Memory B cell (primary cell): ENCODE data around the gene LYRM9.

ENCODE experiments used
- ATAC-seq: fragments of 150-1000 bp; cut with Tn5 transposase; 2 replicates; pipeline ENCODE4 v1.10.0; 2021; ENCODE audit warnings: low read depth, mild to moderate bottlenecking, moderate library complexity
- DNase-seq, 2 donors: peaks; one replicate each; pipeline ENCODE4 v3.0.0; 2022; ENCODE audit warnings: low spot score in 2 of 2
- H3K27ac Mint-ChIP-seq: one replicate; pipeline ENCODE4 v1.8.0; 2022; ENCODE audit warnings: mild to moderate bottlenecking, moderate library complexity, mixed read lengths
- H3K27me3 Mint-ChIP-seq: one replicate; pipeline ENCODE4 v1.8.0; 2022; ENCODE audit warnings: mixed read lengths
- H3K36me3 Mint-ChIP-seq: one replicate; pipeline ENCODE4 v1.8.0; 2022; ENCODE audit warnings: mild to moderate bottlenecking, mixed read lengths
- H3K4me1 Mint-ChIP-seq: one replicate; pipeline ENCODE4 v1.8.0; 2022; ENCODE audit warnings: mixed read lengths
- H3K4me3 Mint-ChIP-seq: one replicate; pipeline ENCODE4 v1.8.0; 2022; ENCODE audit warnings: mild to moderate bottlenecking, moderate library complexity, mixed read lengths
- H3K9me3 Mint-ChIP-seq: one replicate; pipeline ENCODE4 v1.8.0; 2022; ENCODE audit warnings: mixed read lengths

LYRM9 gene

DNA sequence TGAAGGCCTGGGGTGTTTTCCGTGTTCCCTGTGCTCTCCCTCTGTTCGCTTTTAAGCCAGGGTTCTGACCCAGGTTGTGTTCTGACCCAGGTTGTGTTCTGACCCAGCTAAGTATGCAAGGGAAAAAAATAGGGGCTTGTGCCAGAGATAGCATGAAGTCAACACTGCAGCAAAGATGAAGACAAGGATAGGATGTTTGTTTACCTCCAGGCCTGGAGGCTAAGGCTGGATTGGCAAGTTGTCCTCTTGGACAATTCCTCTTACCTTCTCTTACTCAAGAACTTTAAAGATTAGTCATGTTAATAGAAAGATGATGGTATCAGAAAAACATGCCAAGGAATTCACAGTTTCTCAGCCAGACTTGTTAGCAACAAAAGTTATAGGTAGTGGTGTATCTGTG is 19.4 kb downstream of the LYRM9 start:
- Mint-ChIP-seq H3K4me1 (no peaks in the 10 kb centered on the region), H3K27me3 (no peaks in the 10 kb centered on the region), H3K9me3 (peaks cover 3% of the 10 kb centered on the region), H3K27ac (no peak overlapping the region), H3K4me3 (no peak overlapping the region), H3K36me3 (peaks cover 10% of the 10 kb centered on the region)
- DNase-seq, result no peak
- no peak for ATAC-seq

DNA sequence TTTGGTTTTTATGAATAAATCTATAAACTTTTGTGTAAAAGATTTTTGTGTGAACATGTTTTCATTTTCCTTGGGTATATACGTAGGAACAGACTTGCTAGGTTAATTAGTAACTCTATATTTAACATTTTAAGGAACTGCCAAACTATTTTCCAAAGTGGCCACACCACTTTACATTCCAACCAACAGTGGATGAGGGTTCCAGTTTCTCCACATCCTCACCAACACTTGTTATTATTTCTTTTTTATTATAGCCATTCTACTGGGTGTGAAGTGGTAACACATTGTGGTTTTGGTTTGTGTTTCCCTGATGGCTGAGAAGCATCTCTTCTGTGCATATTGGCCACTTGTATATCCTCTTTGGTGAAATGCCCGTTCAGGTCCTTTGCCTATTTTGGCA is 20.0 kb downstream of the LYRM9 start:
- ATAC-seq, result no peak
- Mint-ChIP-seq H3K9me3 (peaks cover 3% of the 10 kb centered on the region), H3K4me3 (no peak overlapping the region), H3K4me1 (no peaks in the 10 kb centered on the region), H3K27me3 (no peaks in the 10 kb centered on the region), H3K27ac (no peak overlapping the region), H3K36me3 (peaks cover 10% of the 10 kb centered on the region)
- DNase-seq, result no peak

DNA sequence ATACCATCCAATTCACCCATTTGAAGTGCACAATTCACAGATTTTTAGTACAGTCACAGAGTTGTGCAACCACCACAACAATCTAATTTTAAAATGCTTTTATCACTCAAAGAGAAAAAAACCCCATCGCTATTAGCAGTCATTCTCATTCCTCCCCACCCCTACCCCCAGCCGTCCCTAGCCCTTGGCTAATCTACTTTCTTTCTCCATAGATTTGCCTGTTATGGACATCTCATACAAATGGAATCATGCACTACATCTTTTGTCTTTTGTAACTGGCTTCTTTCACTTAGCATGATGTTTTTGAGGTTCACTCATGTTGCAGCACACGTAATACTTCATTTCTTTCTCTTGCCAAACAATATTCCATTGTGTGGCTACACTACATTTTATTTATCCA is 20.4 kb downstream of the LYRM9 start:
- DNase-seq, result no peak
- no peaks in the 10 kb centered on the region for H3K4me1 Mint-ChIP-seq

DNA sequence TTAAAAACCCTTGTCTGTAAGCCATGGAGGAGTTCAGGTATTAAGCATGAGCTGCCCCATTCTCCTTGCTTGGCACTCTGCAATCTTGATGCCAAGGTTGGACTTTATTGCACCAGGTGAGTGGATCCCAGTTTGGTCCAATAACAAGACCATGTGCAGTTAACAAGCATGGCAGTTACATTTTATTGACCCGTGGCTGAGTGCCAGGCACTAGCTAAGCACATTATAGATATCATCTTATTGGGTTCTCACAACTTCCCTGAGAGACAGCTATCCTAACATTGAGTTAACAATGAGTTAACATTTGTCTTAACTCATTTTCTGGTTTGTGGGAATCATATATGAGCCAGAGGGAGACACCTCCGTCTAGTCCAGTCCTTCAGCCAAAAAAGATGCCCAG is 21.8 kb downstream of the LYRM9 start:
- ATAC-seq, result no peak

More for the DNA sequence above, 20.4 kb downstream of the LYRM9 start:
- H3K4me3 Mint-ChIP-seq, result no peak overlapping the region
- H3K27ac Mint-ChIP-seq, result no peak overlapping the region
- peaks cover 3% of the 10 kb centered on the region for H3K9me3 Mint-ChIP-seq
- H3K36me3 Mint-ChIP-seq, result peaks cover 10% of the 10 kb centered on the region
- no peak for ATAC-seq
- no peaks in the 10 kb centered on the region for H3K27me3 Mint-ChIP-seq

DNA sequence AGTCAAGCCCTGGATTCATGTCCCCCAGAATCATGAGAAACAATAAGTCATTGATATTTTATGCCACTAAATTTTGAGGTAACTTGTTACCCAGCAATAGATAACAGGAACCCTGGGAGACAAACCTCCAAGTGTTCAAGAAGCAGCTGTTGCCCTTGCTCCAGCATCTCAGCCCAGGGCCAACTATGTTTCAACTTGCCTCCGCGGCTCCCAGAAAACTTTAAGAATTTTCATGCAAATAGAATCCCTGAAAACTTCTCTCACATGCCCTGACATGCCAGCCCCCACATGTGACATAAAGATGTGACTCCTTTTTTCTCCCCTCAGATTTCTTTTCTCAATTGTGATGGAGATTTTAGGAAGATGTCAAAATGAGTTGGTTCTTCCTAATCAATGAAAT is 22.8 kb downstream of the LYRM9 start:
- peaks cover 2% of the 10 kb centered on the region for H3K27me3 Mint-ChIP-seq
- no peak for DNase-seq
- H3K4me3 Mint-ChIP-seq, result no peak overlapping the region
- peaks cover 12% of the 10 kb centered on the region for H3K36me3 Mint-ChIP-seq
- no peaks in the 10 kb centered on the region for H3K4me1 Mint-ChIP-seq
- H3K9me3 Mint-ChIP-seq, result peaks cover 3% of the 10 kb centered on the region
- H3K27ac Mint-ChIP-seq, result no peak overlapping the region
- no peak for ATAC-seq

More for the DNA sequence above, 21.8 kb downstream of the LYRM9 start:
- H3K4me1 Mint-ChIP-seq, result no peaks in the 10 kb centered on the region
- no peak overlapping the region for H3K4me3 Mint-ChIP-seq
- H3K27ac Mint-ChIP-seq, result no peak overlapping the region
- no peak for DNase-seq
- H3K9me3 Mint-ChIP-seq, result peaks cover 3% of the 10 kb centered on the region
- H3K36me3 Mint-ChIP-seq, result peaks cover 12% of the 10 kb centered on the region
- peaks cover 1% of the 10 kb centered on the region for H3K27me3 Mint-ChIP-seq

DNA sequence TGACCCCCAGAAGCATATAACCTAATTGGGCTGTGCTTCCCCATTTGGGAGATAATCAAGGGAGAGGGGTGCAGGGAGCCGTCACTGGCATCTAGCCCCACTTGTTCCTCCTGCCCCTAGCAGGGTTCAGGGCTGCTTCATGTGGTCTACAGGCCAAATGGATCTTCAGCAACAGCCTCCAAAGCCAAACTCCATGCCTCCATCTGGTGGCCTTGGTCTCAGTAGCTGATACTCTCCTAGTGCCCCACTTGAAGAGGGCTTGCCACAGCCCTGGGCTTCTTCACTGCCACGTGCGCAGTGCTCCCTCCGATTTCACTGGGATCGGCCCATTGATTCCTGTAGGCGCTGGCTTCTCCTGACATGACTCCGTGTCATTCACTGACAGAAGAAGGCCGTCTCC is 24.6 kb downstream of the LYRM9 start:
- DNase-seq, result no peak
- Mint-ChIP-seq H3K9me3 (peaks cover 2% of the 10 kb centered on the region), H3K4me3 (no peak overlapping the region), H3K27ac (no peak overlapping the region), H3K4me1 (no peaks in the 10 kb centered on the region), H3K36me3 (peaks cover 5% of the 10 kb centered on the region), H3K27me3 (peaks cover 2% of the 10 kb centered on the region)
- ATAC-seq, result no peak

DNA sequence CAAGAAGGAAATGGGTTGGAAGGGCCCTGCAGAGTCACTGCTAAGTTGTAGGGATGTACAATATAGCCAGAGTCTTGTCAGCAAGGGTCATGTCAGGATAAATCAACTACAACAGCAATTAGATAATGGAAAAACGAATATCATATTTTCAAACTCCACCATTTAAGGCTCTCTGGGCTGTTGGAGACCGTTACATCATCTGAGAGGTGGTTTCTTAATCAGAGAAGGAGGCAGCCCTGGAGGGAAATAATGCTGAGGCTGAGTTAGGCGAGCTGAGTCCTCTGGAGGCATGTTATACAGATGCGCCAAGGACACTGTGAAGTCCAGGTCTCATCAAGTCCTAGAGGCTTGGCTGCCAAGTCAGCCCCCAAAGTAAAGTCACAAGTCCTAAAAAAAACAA is 30.3 kb downstream of the LYRM9 start:
- DNase-seq (no peak), ATAC-seq (no peak)
- no peaks in the 10 kb centered on the region for H3K4me1 Mint-ChIP-seq
- peaks cover 10% of the 10 kb centered on the region for H3K27me3 Mint-ChIP-seq
- H3K36me3 Mint-ChIP-seq, result peaks cover 6% of the 10 kb centered on the region
- H3K4me3 Mint-ChIP-seq, result no peak overlapping the region
- no peaks in the 10 kb centered on the region for H3K9me3 Mint-ChIP-seq
- no peak overlapping the region for H3K27ac Mint-ChIP-seq

DNA sequence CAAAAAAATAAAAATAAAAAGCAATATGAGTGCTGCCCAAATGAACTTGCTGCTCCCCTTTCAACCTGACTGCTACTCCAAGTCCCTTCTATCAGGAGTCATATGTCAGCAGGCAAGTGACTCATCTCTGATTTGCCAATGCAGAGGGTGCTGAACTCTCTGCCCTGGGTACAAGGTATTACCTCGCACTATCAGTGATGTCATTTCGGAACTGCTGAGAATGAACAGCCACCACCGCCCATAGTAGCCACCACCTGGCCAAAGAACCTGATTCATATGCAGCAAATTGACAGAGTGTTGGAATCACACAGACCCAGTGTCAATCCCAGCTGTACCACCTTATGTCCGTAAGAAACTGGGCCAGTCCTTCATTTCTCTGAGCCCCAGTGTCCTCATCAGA is 31.2 kb downstream of the LYRM9 start:
- Mint-ChIP-seq H3K27me3 (peaks cover 10% of the 10 kb centered on the region), H3K4me1 (no peaks in the 10 kb centered on the region), H3K27ac (no peak overlapping the region), H3K4me3 (no peak overlapping the region), H3K9me3 (no peaks in the 10 kb centered on the region), H3K36me3 (peaks cover 6% of the 10 kb centered on the region)
- ATAC-seq (no peak), DNase-seq (no peak)

DNA sequence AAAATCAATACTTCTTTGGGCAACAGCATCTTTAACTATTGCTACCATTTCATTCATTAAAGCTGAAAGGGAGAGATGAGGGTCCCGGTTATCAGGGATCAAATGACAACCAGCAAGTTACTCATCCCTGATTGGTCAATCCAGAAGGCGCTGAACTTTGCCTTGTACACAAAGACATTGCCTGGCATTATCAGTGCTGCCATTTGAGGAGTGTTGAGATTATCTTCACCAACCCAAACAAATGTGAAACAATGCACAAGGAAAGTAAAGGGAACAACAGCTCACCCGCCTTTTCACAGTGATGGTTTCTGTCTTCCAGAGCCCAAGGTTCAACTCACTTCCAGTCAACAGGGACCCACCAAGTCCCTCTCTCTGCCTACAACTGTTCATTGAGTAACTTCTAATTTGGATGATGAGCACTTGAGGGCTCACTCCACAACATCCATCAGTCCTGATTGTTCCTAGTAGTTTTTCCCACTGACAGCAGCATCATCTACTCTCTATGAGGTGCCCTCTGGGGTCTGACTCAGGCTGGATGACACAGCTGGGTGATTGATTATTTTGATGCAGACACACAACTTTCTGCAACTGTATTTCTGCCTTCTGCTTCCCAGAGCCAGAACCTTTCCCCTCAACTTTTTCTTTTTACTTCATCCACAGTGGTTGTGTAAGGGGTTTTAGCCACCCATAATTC is 32.0 kb downstream of the LYRM9 start:
- Mint-ChIP-seq H3K4me3 (no peak overlapping the region), H3K36me3 (peaks cover 4% of the 10 kb centered on the region), H3K9me3 (no peaks in the 10 kb centered on the region), H3K4me1 (no peaks in the 10 kb centered on the region), H3K27ac (no peak overlapping the region), H3K27me3 (peaks cover 8% of the 10 kb centered on the region)
- DNase-seq, result no peak
- ATAC-seq, result no peak

DNA sequence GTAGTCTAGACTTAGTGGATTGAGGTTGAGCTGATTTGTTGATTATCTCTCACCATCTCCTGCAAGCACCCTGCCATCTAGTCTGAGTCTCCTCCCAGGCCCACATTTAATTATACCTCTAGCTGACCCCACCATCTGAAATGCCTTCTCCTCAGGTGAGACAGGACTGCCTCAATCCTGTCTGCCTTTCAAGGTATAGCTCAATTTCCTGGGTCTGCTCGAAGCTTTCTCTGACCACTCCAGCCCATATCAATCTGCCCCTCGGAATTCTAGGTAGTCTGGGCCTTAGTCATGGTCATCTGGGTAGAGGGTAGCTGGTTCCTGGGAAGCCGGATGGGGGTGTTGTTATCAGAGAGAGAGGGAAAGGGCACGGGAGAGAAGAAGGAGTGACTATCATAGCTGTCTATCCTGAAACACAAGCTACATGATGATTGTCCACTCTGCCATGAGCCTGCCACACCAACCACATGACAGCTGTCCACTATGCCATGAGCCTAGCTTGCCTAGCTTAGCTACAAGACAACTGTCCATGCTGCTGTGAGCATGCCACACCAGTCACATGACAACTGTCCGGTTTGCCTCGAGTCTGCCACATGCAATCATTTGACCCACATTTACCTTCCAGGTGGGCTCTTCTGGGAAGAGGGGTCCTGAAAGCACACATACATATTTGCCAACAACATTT is 34.4 kb downstream of the LYRM9 start:
- Mint-ChIP-seq H3K4me1 (no peaks in the 10 kb centered on the region), H3K27me3 (peaks cover 19% of the 10 kb centered on the region), H3K9me3 (peaks cover 4% of the 10 kb centered on the region), H3K36me3 (peaks cover 11% of the 10 kb centered on the region), H3K4me3 (no peak overlapping the region), H3K27ac (no peak overlapping the region)
- no peak for DNase-seq
- no peak for ATAC-seq

DNA sequence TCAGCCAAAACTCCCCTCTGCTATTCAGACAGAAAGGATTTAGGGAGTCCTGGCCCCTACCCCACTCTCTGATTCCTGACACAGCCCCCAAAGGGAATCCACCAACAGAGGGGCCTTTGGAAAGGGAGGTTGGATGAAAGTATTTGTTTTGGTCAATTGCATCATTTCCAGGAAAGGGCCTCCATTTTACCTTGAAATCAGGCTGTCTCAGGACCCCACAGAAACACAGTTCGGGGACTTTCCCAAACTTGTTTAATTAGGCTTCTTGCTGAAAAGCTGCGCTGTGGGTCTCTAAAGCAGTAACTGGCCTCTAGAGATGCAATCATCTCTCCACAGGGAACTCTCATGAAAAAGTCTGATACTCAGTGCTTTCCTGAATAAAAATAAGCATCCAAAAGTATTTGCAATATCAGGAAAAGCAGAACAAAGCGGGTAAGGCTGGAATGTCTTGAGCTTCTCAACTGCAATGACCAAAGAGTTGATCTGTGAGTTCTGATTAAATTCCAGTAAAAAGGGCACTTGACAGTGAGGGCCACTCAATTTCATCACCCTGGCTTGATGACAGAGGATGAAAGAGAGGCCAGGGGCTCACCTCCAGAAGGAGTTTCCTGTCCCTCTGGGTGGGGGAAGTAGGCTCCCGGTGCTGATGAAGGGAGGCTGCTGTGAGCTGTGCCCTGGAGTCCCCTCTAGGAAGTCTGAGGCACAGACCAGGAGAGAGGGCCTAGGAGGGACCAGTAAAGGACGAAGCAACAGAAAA is 36.3 kb downstream of the LYRM9 start:
- H3K36me3 Mint-ChIP-seq, result peaks cover 11% of the 10 kb centered on the region
- no peak for DNase-seq
- ATAC-seq, result no peak
- H3K27me3 Mint-ChIP-seq, result peaks cover 19% of the 10 kb centered on the region
- H3K27ac Mint-ChIP-seq, result no peak overlapping the region
- peaks cover 4% of the 10 kb centered on the region for H3K9me3 Mint-ChIP-seq
- no peaks in the 10 kb centered on the region for H3K4me1 Mint-ChIP-seq
- no peak overlapping the region for H3K4me3 Mint-ChIP-seq

DNA sequence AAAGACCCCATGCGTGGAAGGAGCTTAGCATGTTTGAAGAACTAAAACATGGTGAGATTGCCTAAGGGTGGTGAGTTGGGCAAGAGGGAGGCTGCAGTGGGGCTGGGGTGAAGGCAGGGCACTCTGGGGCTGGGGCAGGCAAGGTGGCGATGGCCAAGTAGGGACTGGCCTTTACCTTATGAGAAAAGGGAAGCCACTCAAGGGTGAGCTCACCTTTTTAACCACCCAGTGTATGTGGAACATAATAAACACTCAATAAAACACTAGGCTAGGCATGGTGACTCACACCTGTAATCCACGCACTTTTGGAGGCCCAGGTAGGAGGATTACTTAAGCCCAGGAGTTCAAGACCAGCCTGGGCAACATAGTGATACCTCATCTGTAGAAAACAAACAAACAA is 37.7 kb downstream of the LYRM9 start:
- DNase-seq (no peak), ATAC-seq (no peak)
- H3K4me3 Mint-ChIP-seq, result no peak overlapping the region
- peaks cover 4% of the 10 kb centered on the region for H3K9me3 Mint-ChIP-seq
- H3K27ac Mint-ChIP-seq, result no peak overlapping the region
- no peaks in the 10 kb centered on the region for H3K4me1 Mint-ChIP-seq
- H3K36me3 Mint-ChIP-seq, result peaks cover 10% of the 10 kb centered on the region
- peaks cover 16% of the 10 kb centered on the region for H3K27me3 Mint-ChIP-seq

DNA sequence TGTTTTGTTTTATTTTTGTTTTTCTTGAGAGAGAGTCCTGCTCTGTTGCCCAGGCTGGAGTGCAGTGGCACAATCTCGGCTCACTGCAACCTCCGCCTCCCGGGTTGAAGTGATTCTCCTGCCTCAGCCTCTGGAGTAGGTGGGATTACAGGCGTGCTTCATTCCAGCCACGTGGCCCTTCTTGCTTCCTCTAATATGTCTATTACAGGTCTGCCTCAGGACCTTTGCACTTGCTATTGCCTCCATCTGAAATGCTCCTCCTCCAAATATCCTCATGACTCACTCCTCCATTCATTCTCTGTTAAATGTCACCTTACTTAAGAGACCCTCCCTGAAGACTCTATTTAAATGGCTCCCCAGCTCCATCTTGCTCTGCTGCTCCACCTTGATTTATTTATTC is 39.0 kb downstream of the LYRM9 start:
- no peaks in the 10 kb centered on the region for H3K4me1 Mint-ChIP-seq
- peaks cover 7% of the 10 kb centered on the region for H3K36me3 Mint-ChIP-seq
- no peak for ATAC-seq

DNA sequence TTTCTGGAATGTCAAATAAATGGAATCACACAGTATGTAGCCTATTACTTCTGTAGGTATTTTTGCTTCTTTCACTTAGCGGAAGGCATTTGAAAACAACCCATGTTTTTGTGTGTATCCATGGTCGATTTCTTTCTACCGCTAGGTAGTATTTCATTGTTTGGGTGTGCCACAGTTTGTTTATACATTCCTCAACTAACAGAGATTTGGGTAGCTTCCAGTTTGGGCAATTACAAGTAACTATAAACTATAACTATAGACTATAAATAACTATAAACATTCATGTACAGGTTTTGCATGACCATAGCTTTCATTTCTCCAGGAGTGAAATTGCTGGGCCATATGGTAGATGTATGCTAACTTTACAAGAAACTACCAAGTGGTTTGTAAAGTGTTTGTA is 40.1 kb downstream of the LYRM9 start:
- no peaks in the 10 kb centered on the region for H3K4me1 Mint-ChIP-seq
- peaks cover 18% of the 10 kb centered on the region for H3K27me3 Mint-ChIP-seq
- ATAC-seq (no peak), DNase-seq (no peak)
- H3K9me3 Mint-ChIP-seq, result peaks cover 4% of the 10 kb centered on the region
- H3K4me3 Mint-ChIP-seq, result no peak overlapping the region
- H3K27ac Mint-ChIP-seq, result no peak overlapping the region
- peaks cover 7% of the 10 kb centered on the region for H3K36me3 Mint-ChIP-seq

More for the DNA sequence above, 39.0 kb downstream of the LYRM9 start:
- H3K9me3 Mint-ChIP-seq, result peaks cover 4% of the 10 kb centered on the region
- peaks cover 13% of the 10 kb centered on the region for H3K27me3 Mint-ChIP-seq
- no peak for DNase-seq
- no peak overlapping the region for H3K4me3 Mint-ChIP-seq
- no peak overlapping the region for H3K27ac Mint-ChIP-seq
